Upper lobe of left lung (tissue), 6 donors: Measurements from ENCODE around the gene GATAD2A. TPM values are rescaled to one million over a fixed set of nuclear protein-coding genes. Genes with fewer than 3 reads are reported as not detected.

Source experiments
- ATAC-seq, 2 donors: fragments of 200-7000 bp; cut with Tn5 transposase; one replicate each; pipeline ENCODE4 v1.9.1; 2022; ENCODE audit warnings: mild to moderate bottlenecking in 2 of 2, moderate library complexity in 2 of 2; ENCODE audit not compliant: low FRiP score in 2 of 2
- DNase-seq, 2 donors: peaks; one replicate each; pipeline ENCODE4 v3.0.0-alpha.2; 2019 to 2020
- H3K27ac ChIP-seq, 4 donors: fragments of 200-600 bp; sonication (generic); one replicate each; pipeline ENCODE4 v1.5.1; 2016 to 2019
- H3K27me3 ChIP-seq, 4 donors: fragments of 200-600 bp; sonication (generic); one replicate each; pipeline ENCODE4 v1.5.1; 2017 to 2019
- H3K36me3 ChIP-seq, 4 donors: fragments of 200-600 bp; sonication (generic); one replicate each; pipeline ENCODE4 v1.5.1; 2016 to 2019
- H3K4me1 ChIP-seq, 4 donors: fragments of 200-600 bp; sonication (generic); one replicate each; pipeline ENCODE4 v1.5.1; 2018 to 2019
- H3K4me3 ChIP-seq, 4 donors: fragments of 200-600 bp; sonication (generic); one replicate each; pipeline ENCODE4 v1.5.1; 2017 to 2019; ENCODE audit warnings: mild to moderate bottlenecking in 2 of 4, moderate library complexity in 1 of 4
- H3K9me3 ChIP-seq, 4 donors: fragments of 200-600 bp; sonication (generic); one replicate each; pipeline ENCODE4 v1.5.1; 2018 to 2019
- CTCF ChIP-seq, 6 experiments: fragments of 450-650 bp in 4 of 6; fragments of 200-600 bp in 2 of 6; sonication (generic) in 2 of 6; IDR thresholded peaks; one replicate each; pipeline ENCODE4 v1.5.1; 2016 to 2019; ENCODE audit warnings: antibody characterized with exemption in 6 of 6
- EP300 ChIP-seq, 4 donors: sonication (generic); formaldehyde crosslinking; IDR thresholded peaks; one replicate each; pipeline ENCODE4 v1.5.1; 2017; ENCODE audit warnings: antibody characterized with exemption in 4 of 4, control low read depth in 2 of 4
- POLR2A ChIP-seq, 4 donors: fragments of 450-650 bp; IDR thresholded peaks; one replicate each; pipeline ENCODE4 v1.5.1; 2016 to 2017; ENCODE audit warnings: antibody characterized with exemption in 4 of 4, mild to moderate bottlenecking in 2 of 4
- POLR2AphosphoS5 ChIP-seq, 2 donors: sonication (generic); formaldehyde crosslinking; IDR thresholded peaks; one replicate each; pipeline ENCODE4 v1.5.1; 2017; ENCODE audit warnings: antibody characterized with exemption in 2 of 2
- WGBS, 2 donors: methylation state at CpG; one replicate each; pipeline ENCODE4 v1.1.5; 2017 to 2018; 5-methylcytosine and 5-hydroxymethylcytosine counted together
- total RNA-seq, 6 donors: library from RNA; depleted of rRNA in 4 of 6; stranded (reverse); fragments of >200 nt in 4 of 6; gene quantifications; one replicate each; pipeline versions ENCODE4 v1.1.0 to v1.2.1, GENCODE V29; 2016 to 2021
- donor health status: DM: no; HTN: no; CAD: no; lungs with moderate emphysema.
- donor health status: DM: no; HTN: yes; CAD: no; lungs with severe emphysema.

Gene GATAD2A
- total RNA-seq, 6 donors from 2014 or later, result 60.8 to 182 (median 88.0) TPM

GRCh38 chr19:19443283-19443682, 37.8 kb downstream of the GATAD2A start:
- no peaks in the 10 kb centered on the region for H3K9me3 ChIP-seq
- no peak for ATAC-seq
- TF ChIP-seq POLR2A (IDR thresholded peaks at IDR 0.05) (no peak), POLR2AphosphoS5 (IDR thresholded peaks at IDR 0.05) (no peak), EP300 (IDR thresholded peaks at IDR 0.05) (no peak), CTCF (IDR thresholded peaks at IDR 0.05) (no peak)
- 93% methylated on average over 9 of the region's 9 CpGs for WGBS, 2 donors
- H3K27ac ChIP-seq, result no peak overlapping the region
- no peaks in the 10 kb centered on the region for H3K27me3 ChIP-seq
- H3K36me3 ChIP-seq, result peaks cover 0 to under 1% (median 0%) of the 10 kb centered on the region in 4 donors
- peaks cover 31 to 43% (median 34%) of the 10 kb centered on the region in 4 donors for H3K4me1 ChIP-seq
- no peak for DNase-seq
- no peak overlapping the region for H3K4me3 ChIP-seq

- ATAC-seq, result no peak
- WGBS, 2 donors, result 77 to 84% methylated on average over 6 to 11 of the region's 11 CpGs
Observed at GRCh38 chr19:19443902-19444680, 38.6 kb downstream of the GATAD2A start.

GRCh38 chr19:19444681-19445155, 39.2 kb downstream of the GATAD2A start:
- H3K4me3 ChIP-seq, result no peak overlapping the region
- TF ChIP-seq POLR2AphosphoS5 (IDR thresholded peaks at IDR 0.05), result no peak
- no peak for TF ChIP-seq CTCF (IDR thresholded peaks at IDR 0.05)
- TF ChIP-seq EP300 (IDR thresholded peaks at IDR 0.05), result no peak
- TF ChIP-seq POLR2A (IDR thresholded peaks at IDR 0.05), result no peak
- H3K4me1 ChIP-seq, result peaks cover 27 to 38% (median 32%) of the 10 kb centered on the region in 4 donors
- 64 to 65% methylated on average over 4 of the region's 4 CpGs for WGBS, 2 donors
- no peaks in the 10 kb centered on the region for H3K9me3 ChIP-seq
- ATAC-seq, result peak; percentile 16 to 77
- H3K27ac ChIP-seq, result peak overlapping the region in 3 of 4 donors; percentile 48 to 69 (median 63)
- peak in 1 of 2 donors; percentile 66 for DNase-seq
- H3K36me3 ChIP-seq, result no peaks in the 10 kb centered on the region
- no peaks in the 10 kb centered on the region for H3K27me3 ChIP-seq

More at GRCh38 chr19:19443902-19444680, 38.6 kb downstream of the GATAD2A start:
- H3K4me3 ChIP-seq, result no peak overlapping the region
- H3K36me3 ChIP-seq, result no peaks in the 10 kb centered on the region
- peaks cover 28 to 38% (median 32%) of the 10 kb centered on the region in 4 donors for H3K4me1 ChIP-seq
- peak overlapping the region in 3 of 4 donors; percentile 48 to 69 (median 63) for H3K27ac ChIP-seq
- TF ChIP-seq CTCF (IDR thresholded peaks at IDR 0.05), result no peak
- no peak for TF ChIP-seq POLR2AphosphoS5 (IDR thresholded peaks at IDR 0.05)
- no peak for TF ChIP-seq EP300 (IDR thresholded peaks at IDR 0.05)
- no peak for TF ChIP-seq POLR2A (IDR thresholded peaks at IDR 0.05)
- no peaks in the 10 kb centered on the region for H3K27me3 ChIP-seq
- DNase-seq, result no peak
- no peaks in the 10 kb centered on the region for H3K9me3 ChIP-seq

- peaks cover 29 to 42% (median 35%) of the 10 kb centered on the region in 4 donors for H3K4me1 ChIP-seq
Observed at GRCh38 chr19:19445288-19445687, 39.8 kb downstream of the GATAD2A start.

More at GRCh38 chr19:19445288-19445687, 39.8 kb downstream of the GATAD2A start:
- DNase-seq, result no peak
- Histone ChIP-seq H3K36me3 (no peaks in the 10 kb centered on the region), H3K9me3 (no peaks in the 10 kb centered on the region), H3K4me3 (no peak overlapping the region), H3K27ac (peak overlapping the region in 3 of 4 donors; percentile 48 to 69 (median 63)), H3K27me3 (no peaks in the 10 kb centered on the region)
- TF ChIP-seq CTCF (IDR thresholded peaks at IDR 0.05), result no peak
- no peak for TF ChIP-seq EP300 (IDR thresholded peaks at IDR 0.05)
- no peak for TF ChIP-seq POLR2A (IDR thresholded peaks at IDR 0.05)
- no peak for TF ChIP-seq POLR2AphosphoS5 (IDR thresholded peaks at IDR 0.05)
- ATAC-seq, result no peak
- 9 to 29% methylated on average over 1 of the region's 1 CpG for WGBS, 2 donors
